ENCODE measurements around the gene MARCHF4.
A peak's percentile ranks its signal among the peaks of the same experiment; 100 is the strongest.
"Not testable (repeated sequence)": the region's sequence is repeated elsewhere in the genome, so short reads cannot be mapped to it uniquely, and the experiment has no call there.

MARCHF4 gene

DNA sequence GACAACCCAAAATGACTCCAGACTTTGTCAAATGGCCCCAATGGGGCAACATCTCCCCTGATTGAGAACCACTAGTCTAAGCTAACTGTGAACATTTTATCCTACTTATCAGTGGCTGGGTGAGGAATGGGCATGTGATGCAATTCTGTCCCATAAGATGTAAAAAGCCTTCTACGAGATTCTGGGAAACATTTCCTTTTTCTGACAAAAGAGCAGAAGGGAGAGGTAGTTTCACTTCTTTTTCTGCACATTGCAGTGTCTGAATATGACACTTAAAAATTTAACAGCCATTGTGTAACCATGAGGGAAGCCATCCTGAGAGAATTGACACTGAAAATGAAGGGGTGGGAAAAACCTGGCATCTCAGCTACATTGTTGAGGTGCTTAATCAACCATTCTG lies 17.3 kb upstream of the MARCHF4 start:
- peak; percentile 91 for DNase-seq

DNA sequence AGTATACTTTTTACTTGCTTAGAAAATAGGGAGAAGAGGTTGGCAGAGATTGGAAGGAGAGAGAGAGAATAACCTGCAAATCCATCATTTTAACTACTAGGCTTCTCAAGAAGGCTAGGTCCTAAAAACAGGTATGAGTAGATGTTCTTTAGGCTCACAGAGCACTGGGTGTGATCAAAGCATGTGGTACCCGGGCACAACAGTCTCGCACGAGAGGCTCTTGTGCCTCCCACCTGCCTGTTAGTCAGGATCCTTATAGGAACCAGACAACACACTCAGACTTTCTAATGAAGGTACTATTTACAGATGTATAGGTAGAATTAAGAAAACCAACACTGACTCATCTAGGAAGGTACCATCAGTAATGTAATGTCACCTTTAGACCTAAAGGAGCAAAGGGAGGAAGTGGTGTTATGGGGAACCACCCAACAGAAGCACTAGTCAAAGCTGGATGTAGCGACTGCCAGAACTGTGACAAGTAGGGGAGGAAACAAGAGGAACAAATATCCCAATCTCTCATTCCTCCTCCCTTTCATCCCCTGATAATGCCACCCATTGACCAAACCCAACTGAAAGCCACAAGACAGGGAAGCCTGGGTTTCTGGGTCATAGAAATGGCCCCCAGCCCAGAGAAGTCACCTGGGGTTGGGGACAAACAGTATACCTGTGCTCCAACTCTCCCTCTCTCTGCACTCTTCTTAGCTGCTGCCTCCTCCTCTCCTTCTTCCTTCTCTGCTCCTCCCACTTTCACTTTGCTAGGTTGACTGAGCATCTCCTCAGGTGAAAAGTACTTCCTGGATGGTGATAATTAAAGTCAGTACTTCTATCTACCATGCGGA lies 16.0 kb upstream of the MARCHF4 start:
- DNase-seq, result no peak

DNA sequence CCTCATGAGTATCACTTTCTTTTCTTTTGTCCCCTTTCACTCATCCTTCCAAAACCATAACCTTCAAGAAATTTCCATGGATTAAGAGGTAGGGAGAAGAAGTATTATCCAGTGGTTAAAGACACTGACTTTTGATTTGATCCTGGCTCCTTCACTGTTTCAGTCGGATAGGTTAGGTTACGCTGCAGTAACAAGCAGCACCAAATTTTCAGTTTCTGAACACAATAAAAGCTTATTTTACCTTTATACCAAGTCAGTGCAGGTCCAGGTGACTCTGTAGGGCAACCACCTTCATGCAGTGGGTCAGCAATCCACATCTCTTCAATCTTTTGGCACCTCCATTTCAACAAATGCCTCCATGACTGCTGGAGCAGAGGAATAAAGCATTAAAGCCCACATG lies 15.0 kb upstream of the MARCHF4 start:
- DNase-seq, result no peak

DNA sequence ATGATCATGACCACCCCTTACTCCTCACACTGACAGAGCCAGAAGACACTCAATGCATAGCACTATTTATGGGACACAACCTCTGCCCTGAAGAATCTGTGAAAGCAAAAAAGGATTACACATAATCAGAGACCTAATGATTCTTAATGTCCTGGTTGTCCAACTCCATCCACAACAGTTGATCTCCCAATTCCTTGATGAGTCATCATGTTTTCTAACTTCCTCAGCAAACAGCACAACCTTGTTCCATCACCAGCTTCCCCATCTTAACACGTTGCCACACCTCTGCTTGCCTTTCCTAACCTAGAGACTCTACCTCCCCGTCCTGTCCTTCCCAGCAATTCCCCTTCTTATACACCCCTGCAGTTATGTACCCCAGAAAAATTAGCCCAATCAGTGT lies 13.2 kb upstream of the MARCHF4 start:
- no peak for DNase-seq

DNA sequence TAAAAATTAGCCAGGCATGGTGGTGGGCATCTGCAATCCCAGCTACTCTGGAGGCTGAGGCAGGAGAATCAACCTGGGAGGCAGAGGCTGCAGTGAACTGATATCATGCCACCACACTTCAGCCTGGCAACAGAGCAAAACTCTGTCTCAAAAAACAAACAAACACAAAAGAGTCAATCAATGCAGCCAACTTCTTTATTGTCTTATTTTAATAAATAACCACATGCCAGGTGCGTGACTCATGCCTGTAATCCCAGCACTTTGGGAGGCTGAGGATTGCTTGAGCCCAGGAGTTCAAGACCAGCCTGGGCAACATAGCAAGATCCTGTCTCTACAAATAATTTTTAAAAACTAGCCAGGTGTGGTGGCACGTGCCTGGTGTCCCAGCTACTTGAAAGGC lies 12.1 kb upstream of the MARCHF4 start:
- DNase-seq, result not testable (repeated sequence)

DNA sequence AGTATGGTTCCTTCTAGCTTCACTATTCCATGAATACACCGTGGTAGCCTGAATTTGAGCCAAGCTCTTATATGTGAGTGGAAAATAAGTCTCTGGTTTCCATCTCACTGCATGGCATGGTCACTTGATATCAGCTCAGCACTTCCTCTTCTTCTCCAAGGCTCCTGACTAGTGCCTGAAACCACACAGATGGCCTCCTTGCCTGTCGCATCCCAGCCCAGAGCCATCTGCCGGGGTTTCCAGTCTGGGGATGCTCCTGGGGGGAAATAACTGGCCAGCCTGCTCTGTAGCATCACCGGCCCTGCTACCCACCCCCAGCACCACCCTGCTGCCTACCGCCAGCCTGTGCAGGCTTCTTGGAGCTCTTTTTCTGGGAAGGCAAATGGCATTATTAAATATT lies 7.7 kb upstream of the MARCHF4 start:
- no peak for DNase-seq

DNA sequence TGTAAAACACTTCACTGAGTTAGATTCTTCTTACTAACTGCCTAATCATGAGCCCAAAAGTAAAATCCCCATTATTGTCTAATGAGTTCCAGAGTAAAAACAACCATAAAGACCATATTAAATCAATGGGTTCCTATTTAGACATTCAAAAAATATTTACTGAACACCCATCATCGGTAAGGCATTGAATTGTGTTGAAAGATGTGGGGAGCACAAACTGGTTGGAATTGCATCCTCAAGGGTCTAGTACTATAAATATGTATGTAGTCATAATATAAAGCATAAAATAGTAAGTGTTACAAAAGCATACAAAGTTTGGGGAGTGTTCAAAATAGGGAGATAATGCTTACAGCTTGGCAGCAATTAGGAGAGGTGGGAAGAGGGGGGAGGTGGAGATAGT lies 3.0 kb upstream of the MARCHF4 start:
- no peak for DNase-seq

DNA sequence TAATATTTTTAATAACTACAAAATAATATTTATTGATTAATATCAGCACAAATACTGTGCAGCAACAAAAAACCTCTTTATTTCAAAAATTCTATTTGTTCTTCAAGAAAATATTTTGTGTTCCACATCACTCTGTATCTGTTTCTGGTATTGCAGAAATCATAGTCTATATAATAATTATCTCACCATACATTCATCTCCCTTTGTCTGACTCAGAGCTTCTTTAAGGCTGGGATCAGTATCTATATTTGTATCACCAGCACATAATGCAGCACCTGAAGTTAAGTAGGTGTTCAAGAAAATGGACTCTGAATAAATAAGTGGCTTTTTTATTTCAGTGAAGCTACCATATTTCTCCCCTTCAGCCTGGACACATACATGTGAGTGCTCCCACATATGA lies 1.6 kb upstream of the MARCHF4 start:
- DNase-seq, result no peak

DNA sequence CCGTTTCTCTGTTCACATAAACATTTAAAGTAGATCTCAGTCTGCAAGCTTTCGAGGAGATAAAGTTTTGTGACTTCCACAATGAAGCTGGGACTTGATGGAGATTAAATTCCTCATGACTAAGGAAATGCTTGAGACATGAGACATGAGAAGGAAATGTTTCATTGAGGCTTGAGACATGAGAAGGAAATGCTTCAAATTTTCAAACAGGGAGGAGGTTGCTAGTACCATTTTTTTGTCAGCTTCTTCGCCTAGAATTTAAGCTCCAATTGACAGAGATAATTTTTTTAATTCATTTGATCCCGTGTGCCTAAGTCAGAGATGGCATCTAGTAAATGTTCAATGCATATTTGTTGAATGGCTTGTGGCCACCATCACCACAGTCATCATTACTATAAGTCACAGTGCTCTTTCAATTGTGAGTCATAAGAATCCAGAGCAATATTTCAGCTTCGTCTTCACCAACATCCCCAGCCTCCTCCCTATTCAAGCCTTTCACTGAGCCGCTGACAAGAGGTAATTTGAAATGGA lies 543 bp upstream of the MARCHF4 start:
- no peak for DNase-seq

DNA sequence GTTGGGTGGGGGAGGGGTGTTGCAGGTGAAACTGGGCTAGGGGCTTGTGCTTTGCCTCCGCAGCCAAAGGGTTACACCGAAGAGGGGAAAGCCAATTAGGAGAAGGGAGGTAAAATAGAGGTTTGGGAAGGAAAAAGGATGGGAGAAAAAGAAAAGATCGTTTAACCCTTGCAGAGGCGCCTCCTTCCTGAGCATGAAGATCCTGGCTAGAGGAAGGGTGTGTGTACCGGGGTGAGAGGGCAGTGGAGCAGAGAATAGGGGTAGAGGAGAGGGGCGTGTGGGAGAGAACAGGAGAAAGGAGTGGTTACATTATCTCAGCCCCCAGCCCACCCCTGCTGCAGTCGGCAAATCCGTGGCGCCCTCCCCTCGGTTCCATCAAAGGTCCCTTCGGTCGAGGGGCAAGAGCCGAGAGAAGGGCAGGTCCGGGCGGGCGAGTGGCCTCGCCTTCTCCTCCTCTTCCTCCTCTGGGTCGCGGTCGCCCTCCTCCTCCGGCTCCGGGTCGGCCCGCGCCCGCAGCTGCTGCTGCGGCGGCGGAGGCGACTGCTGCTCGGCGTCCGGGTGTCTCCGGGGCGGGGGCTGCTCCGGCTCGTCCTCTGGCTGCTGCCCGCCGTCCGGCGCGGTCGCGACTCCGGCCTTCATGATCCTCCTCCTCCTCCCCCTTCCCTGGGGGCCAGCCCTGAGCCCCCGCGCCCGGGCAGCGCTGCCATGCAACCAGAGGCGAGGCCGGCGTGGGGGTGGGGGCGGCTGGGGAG lies 1.1 kb downstream of the MARCHF4 start:
- DNase-seq, result no peak

DNA sequence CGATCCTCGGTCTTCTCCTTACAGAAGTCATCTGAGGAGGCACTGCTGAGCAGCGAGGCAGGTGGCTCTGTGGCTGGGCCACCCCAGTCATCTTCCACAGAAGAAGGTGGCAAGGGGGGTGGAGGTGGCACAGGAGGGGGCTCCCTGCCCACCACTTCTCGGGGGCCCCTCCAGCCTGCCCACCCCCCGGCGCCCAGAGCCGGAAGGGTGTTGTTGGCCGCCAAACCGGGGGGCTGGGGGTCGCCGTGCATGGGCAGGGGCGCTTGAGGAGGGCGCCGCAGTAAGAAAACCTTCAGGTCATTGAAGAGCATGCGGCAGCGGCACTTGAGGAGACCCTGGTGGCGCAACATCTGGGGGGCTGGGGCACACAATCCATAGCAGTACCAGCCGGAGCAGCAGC lies 2.5 kb downstream of the MARCHF4 start:
- DNase-seq, result no peak

DNA sequence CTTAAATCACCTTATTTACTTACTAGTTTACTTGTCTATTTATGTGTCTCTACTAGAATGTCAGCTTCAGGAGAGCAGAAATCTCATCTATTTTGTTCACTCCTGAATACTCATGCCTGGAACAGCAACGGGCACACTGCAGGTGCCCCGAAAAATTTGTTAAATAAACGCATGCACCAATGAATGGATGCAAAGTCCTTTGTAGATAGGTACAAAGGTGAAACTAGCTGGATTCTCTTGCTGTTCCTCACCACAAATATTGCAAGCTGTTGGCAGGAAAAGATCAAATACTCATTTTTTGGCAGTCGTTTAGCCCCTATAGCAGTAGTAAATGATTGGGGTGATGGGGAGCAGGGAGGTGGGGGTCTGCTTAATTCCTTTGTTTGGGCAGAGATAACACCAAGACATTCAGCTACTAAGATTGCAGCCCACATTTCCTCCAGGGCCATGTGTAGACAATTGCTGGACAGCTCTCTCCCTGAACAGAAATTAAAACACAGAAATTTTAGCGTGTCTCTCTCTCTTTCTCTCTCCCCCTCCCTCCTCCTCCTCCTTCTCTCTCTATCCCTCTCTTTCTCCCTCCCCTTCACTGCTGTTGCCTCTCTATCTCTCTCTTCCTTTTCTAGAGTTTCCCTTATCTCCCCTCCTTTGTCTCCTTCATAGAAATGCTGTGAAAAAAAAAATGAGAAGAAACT lies 5.4 kb downstream of the MARCHF4 start:
- no peak for DNase-seq

DNA sequence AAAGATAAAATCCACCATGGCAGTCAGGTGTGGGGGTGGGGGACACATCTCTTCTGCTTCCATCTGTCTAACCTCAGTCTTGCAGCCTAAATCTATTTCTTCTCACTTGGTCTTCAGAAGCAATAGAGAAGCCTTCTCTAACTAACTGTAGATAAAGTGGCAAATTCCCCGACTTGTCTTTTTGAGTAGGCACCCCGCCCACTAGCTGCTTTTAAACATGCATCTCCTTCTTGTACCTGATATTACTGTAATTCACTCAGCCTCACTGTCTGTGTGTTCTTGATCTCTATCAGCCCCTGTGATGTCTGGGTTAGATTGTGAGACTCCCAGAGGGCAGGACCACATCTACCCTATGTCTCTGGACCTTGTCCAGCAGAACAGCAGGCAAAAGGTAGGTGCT lies 6.8 kb downstream of the MARCHF4 start:
- no peak for DNase-seq

DNA sequence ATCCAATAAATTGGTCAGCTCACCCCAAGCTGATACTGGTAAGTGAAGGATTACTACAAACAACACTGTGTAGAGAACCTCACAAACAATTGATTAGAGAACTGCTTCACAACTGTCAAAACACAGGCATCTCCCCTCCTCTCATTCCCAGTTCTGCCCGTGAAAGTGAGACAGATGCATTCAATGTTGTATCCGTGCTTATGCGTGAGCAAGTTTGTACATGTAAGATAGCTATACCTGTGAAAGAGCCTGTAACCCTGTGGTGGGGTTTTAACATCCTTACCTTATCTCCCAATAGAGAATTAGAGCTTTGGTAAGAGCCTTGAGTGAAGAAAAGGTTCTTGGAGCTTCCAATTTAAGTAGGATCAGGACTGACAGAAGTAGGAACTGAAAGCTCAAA lies 9.1 kb downstream of the MARCHF4 start:
- DNase-seq, result no peak

DNA sequence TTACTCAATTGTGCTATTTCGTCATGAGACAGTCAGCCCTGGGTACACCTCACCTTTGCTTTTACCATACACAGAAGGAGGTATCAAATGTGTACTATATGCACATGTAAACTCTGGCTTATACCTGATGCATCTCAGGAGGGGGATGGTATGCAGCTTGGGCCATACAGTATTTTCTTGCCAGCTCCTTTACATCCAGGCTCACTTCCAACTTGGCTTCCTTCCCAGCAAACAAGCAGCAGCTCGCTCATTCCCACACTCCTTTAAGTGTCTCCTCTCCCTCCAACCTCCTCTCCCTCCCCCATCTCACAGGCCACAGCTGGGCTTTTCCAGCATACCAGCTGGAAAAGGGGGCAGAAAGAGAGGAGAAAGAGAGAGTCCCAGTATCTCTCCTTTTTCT lies 9.6 kb downstream of the MARCHF4 start:
- no peak for DNase-seq

DNA sequence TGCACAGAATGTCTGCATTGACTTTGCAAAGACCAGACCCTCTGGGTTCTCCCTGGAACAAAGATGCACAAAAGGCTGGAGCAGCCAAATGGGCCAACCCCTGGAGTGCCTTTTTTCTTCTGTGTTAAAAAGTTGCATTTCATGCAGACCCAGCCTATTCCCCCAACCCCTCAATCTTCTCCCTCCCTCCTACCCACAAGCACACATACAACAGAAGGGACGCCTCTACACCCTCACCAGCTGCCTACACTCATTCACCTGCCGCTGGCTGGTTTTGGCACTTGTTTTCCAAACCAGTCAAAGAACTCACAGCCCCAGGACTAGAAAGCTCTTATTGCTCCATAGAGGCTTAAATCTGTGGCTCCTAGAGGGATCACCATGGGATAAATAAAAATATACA lies 16.6 kb downstream of the MARCHF4 start:
- DNase-seq, result no peak

DNA sequence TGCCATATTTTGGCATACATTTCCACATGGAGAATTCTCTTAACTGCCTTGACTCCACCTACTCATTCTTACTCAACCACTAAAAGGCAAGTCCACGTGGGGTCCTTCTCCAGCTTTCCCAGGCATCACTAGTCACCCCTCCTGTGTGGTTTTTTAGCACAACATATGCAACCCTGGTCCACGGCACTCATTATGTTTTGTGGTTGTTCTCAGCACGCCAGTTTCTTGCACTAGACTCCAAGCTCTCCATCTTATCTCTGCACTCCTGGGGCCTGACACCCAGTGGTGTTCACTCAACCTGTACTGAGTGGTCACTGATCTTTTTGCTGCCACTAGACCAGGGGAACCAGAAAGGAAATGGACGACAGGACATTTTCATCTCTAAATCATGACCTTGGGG lies 18.0 kb downstream of the MARCHF4 start:
- DNase-seq, result no peak

DNA sequence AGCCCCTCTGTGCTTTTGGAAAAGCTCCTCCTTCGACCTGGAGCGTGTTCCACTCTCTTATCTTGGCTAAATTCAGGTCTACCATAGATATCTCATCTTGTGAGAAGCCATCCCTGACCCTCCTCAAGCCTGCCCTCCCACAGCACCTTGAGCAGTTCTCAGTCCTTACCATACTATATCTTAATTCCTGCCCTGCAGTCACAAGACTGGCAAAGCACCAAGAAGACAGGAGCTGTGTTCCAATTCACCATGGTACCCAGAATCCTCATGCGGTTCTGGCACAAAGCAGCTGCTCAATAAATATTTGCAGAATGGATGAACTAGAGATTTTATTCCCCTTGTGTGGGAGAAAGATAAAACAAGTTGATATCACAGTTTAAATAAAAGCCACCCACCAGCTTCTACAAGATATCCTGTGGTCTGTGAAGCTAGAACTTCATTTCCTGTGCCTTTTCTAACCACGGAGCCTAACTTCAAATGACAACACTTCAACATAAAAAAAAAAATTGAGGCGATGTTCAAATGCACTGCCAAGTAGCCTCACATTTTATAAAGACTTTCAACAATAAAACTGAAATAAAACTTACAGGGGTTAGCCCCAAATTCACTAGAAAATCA lies 19.5 kb downstream of the MARCHF4 start:
- DNase-seq, result no peak

DNA sequence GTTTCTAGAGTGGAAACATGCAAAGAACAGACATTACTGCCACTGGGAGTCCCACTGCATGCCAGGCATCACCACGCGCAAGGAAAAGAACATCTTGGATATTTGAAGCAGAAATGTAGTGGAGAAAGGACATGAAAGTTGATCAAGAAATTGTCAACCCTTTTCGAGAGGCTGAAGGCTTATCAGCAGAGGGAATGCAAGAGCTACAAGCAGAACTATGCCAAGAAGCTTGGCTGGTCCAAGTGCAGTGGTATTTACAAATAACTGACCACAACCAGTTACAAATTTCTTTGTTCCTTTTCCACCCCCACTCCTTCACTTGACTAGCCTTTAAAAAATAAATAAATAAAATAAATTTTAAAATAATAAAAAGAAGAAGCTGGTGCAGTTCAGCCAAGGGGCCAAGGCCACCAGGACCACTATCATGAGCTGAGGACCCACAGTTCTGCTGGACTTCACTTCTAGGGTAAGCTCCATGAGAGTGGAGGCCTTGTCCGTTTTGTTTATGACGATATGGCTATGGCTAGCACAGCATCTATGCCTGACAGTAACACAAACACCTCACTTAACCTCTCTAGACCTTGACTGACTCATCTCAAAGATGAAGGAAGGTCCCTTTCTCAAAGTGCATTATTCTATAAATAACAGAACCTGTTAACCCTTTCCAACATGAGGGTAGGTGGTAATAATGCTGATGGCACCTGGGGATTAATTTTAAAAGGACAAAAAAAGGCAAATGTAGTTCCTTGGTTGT lies 20.9 kb downstream of the MARCHF4 start:
- no peak for DNase-seq

DNA sequence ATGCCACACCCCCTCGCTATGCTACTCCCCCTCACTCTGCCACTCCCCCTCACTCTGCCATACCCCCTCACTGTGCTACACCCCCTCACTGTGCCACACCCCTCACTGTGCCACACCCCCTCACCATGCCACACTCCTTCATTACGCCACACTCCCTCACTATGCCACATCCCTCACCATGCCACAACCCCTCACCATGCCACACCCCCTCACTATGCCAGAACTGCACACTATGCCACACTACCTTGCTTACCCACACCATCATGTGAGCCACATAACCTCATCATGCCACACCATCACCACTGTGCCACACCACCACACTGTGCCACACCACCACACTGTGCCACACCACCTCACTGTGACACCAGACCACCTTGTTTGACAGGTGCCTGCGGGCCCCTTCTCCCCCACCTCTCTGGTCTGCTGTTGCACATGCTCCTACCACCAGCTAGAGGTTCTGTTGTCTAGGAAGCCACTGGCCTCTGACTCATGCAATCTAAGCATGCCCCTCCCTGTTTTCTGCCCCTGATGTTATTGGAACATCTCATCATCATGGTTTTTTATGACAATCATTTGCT lies 22.0 kb downstream of the MARCHF4 start:
- DNase-seq, result no peak

DNA sequence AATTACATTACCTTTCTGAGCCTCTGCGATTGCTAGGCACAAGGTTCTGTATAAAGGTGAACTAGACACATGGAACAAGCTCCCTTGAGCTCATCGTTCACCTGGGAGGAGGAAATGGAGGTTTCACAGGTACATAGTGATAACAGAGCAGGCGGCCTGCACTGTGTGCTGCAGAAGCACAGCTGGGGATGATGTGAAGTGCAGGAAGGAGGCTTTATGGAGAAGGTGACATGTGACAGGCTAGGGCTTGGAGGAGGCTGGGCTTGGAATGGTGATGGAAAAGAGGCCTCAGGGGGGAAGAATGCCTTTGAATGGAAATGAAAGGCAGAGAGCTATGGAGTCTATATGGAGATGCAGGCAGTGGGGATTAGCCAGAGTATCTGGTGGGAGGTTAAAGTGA lies 22.9 kb downstream of the MARCHF4 start:
- DNase-seq, result no peak

DNA sequence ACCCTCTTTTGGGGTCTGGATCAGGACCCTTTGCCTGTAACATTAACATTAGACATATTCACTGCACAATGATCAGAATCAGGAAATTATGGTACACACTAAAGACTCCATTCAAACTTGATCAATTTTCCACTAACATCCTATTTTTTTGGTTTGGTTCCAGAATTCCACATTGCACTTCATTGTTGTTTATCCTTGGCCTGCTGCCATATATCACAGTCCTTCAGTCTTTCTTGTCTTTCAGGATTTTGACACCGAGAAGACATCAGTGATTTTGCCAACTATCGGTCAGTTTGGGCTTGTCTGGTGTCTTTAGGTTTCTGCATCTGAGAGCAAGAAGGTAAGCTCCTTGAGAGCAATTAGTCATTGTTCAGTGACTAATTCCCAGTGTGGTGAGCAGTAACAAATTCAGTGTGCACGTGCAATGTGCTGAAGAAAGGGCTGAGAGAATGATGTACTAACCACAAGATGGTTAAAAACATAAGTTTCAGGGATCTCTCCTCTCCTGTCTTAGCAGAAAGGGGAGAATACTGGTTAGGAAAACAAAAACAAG lies 23.5 kb downstream of the MARCHF4 start:
- no peak for DNase-seq

All from suppressor macrophage treated with lipopolysaccharide for 4 hours (primary cell).